ENCODE measurements around the gene BAZ2B. TPM values are rescaled to one million over a fixed set of nuclear protein-coding genes. Genes with fewer than 3 reads are reported as not detected.
A peak's percentile ranks its signal among the peaks of the same experiment; 100 is the strongest.

BAZ2B gene
- polyA plus RNA-seq, 2 of the 4 experiments (the other 2 are of a cell fraction): 19.6 to 50.6 TPM

- Histone ChIP-seq H3K4me1 (peaks cover 16% of the 10 kb centered on the region; the same call in 2 of the 3 replicates), H3K27ac (no peak overlapping the region), H3K9me3 (no peaks in the 10 kb centered on the region), H3K4me2 (peak overlapping the region; percentile 14; the same call in 1 of the 3 replicates), H3K4me3 (no peak overlapping the region)
- DNase-seq (ENCODE audit: low read depth in 1 of 2, low spot score in 1 of 2) (no peak), FAIRE-seq (no peak), ATAC-seq (no peak)
- WGBS (ENCODE audit: missing lambda C conversion rate): 81% methylated on average over 5 of the region's 5 CpGs
- ChIA-PET POLR2A (no interaction called here), CTCF (no interaction called here)
- TF ChIP-seq BCL3 (IDR thresholded peaks at IDR 0.05): no peak
- no peak for TF ChIP-seq BHLHE40 (IDR thresholded peaks at IDR 0.05; ENCODE audit: low read depth, low read length)
- no peak for TF ChIP-seq CTCF (IDR thresholded peaks at IDR 0.05)
- no peak for TF ChIP-seq HOXB5 (CRISPR knock-in tag; IDR thresholded peaks at IDR 0.05)
- no peak for TF ChIP-seq CHD2 (IDR thresholded peaks at IDR 0.05; ENCODE audit: low read length, partially characterized antibody)
- no peak for TF ChIP-seq TFCP2L1 (CRISPR knock-in tag; IDR thresholded peaks at IDR 0.05)
- no peak for TF ChIP-seq GATA3 (IDR thresholded peaks at IDR 0.05; ENCODE audit: borderline replicate concordance)
- TF ChIP-seq JUN (IDR thresholded peaks at IDR 0.05): no peak
- no peak for TF ChIP-seq EP300 (IDR thresholded peaks at IDR 0.05)
- TF ChIP-seq E2F6 (IDR thresholded peaks at IDR 0.05; ENCODE audit: borderline replicate concordance, low read depth): no peak
- TF ChIP-seq EHF (CRISPR knock-in tag; IDR thresholded peaks at IDR 0.05): no peak
- TF ChIP-seq FOXS1 (CRISPR knock-in tag; IDR thresholded peaks at IDR 0.05): no peak
- TF ChIP-seq HDAC2 (IDR thresholded peaks at IDR 0.05): no peak
- TF ChIP-seq ELK1 (IDR thresholded peaks at IDR 0.05; ENCODE audit: low read depth, low read length): no peak
- no peak for TF ChIP-seq NR3C1 (IDR thresholded peaks at IDR 0.05)
- TF ChIP-seq MAX (IDR thresholded peaks at IDR 0.05): no peak
- TF ChIP-seq RAD21 (conservative IDR thresholded peaks at IDR 0.05 in 1 of 2, IDR thresholded peaks at IDR 0.05 in 1 of 2): no peak
Measured at GRCh38 chr2:159438720-159439353, 177.5 kb downstream of the BAZ2B start.

GRCh38 chr2:159438284-159438683, 178.1 kb downstream of the BAZ2B start:
- 91% methylated on average over 3 of the region's 3 CpGs for WGBS (ENCODE audit: missing lambda C conversion rate)
- POLR2A ChIA-PET: no interaction called here

GRCh38 chr2:159432610-159433009, 183.7 kb downstream of the BAZ2B start:
- H3K9me3 ChIP-seq: no peaks in the 10 kb centered on the region
- ATAC-seq (no peak), FAIRE-seq (no peak), DNase-seq (ENCODE audit: low read depth in 1 of 2, low spot score in 1 of 2) (no peak)
- H3K27ac ChIP-seq: no peak overlapping the region
- CTCF ChIA-PET: no interaction called here
- H3K4me2 ChIP-seq: no peak overlapping the region
- H3K4me1 ChIP-seq: no peaks in the 10 kb centered on the region
- no peak for TF ChIP-seq ZSCAN20 (CRISPR knock-in tag; IDR thresholded peaks at IDR 0.05)
- WGBS (ENCODE audit: missing lambda C conversion rate): 93% methylated on average over 1 of the region's 1 CpG
- H3K4me3 ChIP-seq: no peak overlapping the region
- POLR2A ChIA-PET: no interaction called here

More at GRCh38 chr2:159438284-159438683, 178.1 kb downstream of the BAZ2B start:
- H3K9me3 ChIP-seq: no peaks in the 10 kb centered on the region
- no peak for DNase-seq (ENCODE audit: low read depth in 1 of 2, low spot score in 1 of 2)
- no peak for FAIRE-seq
- H3K4me1 ChIP-seq: peaks cover 16% of the 10 kb centered on the region; the same call in 2 of the 3 replicates
- ATAC-seq: no peak
- TF ChIP-seq TFCP2L1 (CRISPR knock-in tag; IDR thresholded peaks at IDR 0.05): no peak
- TF ChIP-seq POLR2AphosphoS2 (conservative IDR thresholded peaks at IDR 0.05; ENCODE audit: low read length): no peak
- TF ChIP-seq TP53 (CRISPR knock-in tag; IDR thresholded peaks at IDR 0.05): no peak
- no peak for TF ChIP-seq NR3C1 (IDR thresholded peaks at IDR 0.05)
- H3K4me2 ChIP-seq: no peak overlapping the region; the same call in 2 of the 3 replicates
- CTCF ChIA-PET: interaction anchor here (0.6 to 0.7 kb wide), 2 partner anchors 475 to 542 kb away, joined by 3 read pairs; no protein-coding TSS in a partner anchor
- H3K4me3 ChIP-seq: no peak overlapping the region
- H3K27ac ChIP-seq: no peak overlapping the region

Measured in A549 (cell line).